PC-3 (cell line): ENCODE measurements around the gene MTF2. TPM values are rescaled to one million over a fixed set of nuclear protein-coding genes. Genes with fewer than 3 reads are reported as not detected.

ENCODE experiments used
- ATAC-seq: fragments of 200-7000 bp; cut with Tn5 transposase; 2 replicates; pipeline ENCODE4 v1.9.1; 2020; ENCODE audit warnings: mild to moderate bottlenecking, moderate library complexity
- BruUV-seq: library from RNA; stranded (reverse); fragments of 400-500 nt; replicated peaks from 2 replicates; lab custom pipeline; 2021; lab: Mats Ljungman, UMichigan
- CTCF ChIA-PET: fragments of 300-600 bp; sonication (Branson Sonifier 250); formaldehyde crosslinking; loops from one replicate; lab custom pipeline; 2022; ENCODE audit warnings: antibody characterized with exemption; lab: Charles Lee
- POLR2A ChIA-PET: fragments of 300-600 bp; sonication (Branson Sonifier 250); formaldehyde crosslinking; loops from one replicate; lab custom pipeline; 2022; ENCODE audit warnings: antibody characterized with exemption; ENCODE audit not compliant: unreplicated experiment; lab: Charles Lee
- DNase-seq: peaks from one replicate; pipeline ENCODE4 v3.0.0-alpha.2; 2015
- H2AFZ ChIP-seq: fragments of 300-600 bp; sonication (generic); 2 replicates; pipeline ENCODE4 v1.6.0; 2016; ENCODE audit warnings: antibody characterized with exemption, low read length
- H3F3A ChIP-seq: fragments of 300-600 bp; sonication (generic); one replicate; pipeline ENCODE4 v1.6.0; 2017; ENCODE audit warnings: antibody characterized with exemption, low read length, control low read depth, mild to moderate bottlenecking; ENCODE audit not compliant: unreplicated experiment
- H3K27ac ChIP-seq: fragments of 300-600 bp; sonication (generic); 2 replicates; pipeline ENCODE4 v1.5.1; 2016; ENCODE audit warnings: mild to moderate bottlenecking, low read length
- H3K27me3 ChIP-seq: fragments of 300-600 bp; sonication (generic); 2 replicates; pipeline ENCODE4 v1.6.1; 2016; ENCODE audit warnings: low read length, mixed read lengths
- H3K36me3 ChIP-seq: fragments of 300-600 bp; sonication (generic); 2 replicates; pipeline ENCODE4 v1.6.1; 2016; ENCODE audit warnings: low read depth, mixed run types, low read length, mixed read lengths
- H3K4me1 ChIP-seq: fragments of 300-600 bp; sonication (generic); 2 replicates; pipeline ENCODE4 v1.5.1; 2016; ENCODE audit warnings: low read length; ENCODE audit not compliant: insufficient read depth
- H3K4me2 ChIP-seq: fragments of 300-600 bp; sonication (generic); 2 replicates; pipeline ENCODE4 v1.6.0; 2016; ENCODE audit warnings: low read length
- H3K4me3 ChIP-seq: fragments of 300-600 bp; sonication (generic); 2 replicates; pipeline ENCODE4 v1.5.1; 2016; ENCODE audit warnings: mild to moderate bottlenecking, low read length, mixed read lengths
- H3K79me2 ChIP-seq: fragments of 300-600 bp; sonication (generic); 2 replicates; pipeline ENCODE4 v1.6.1; 2017; ENCODE audit warnings: low read length, mixed read lengths
- H3K9ac ChIP-seq: fragments of 300-600 bp; sonication (generic); 2 replicates; pipeline ENCODE4 v1.6.0; 2016; ENCODE audit warnings: mild to moderate bottlenecking, low read length
- H3K9me2 ChIP-seq: fragments of 300-600 bp; sonication (generic); replicated peaks from 2 replicates; pipeline ENCODE4 v1.6.1; 2016; ENCODE audit warnings: mixed run types, low read length, mixed read lengths
- H3K9me3 ChIP-seq: fragments of 300-600 bp; sonication (generic); 2 replicates; pipeline ENCODE4 v1.6.1; 2016; ENCODE audit warnings: low read length, mixed read lengths
- H4K20me1 ChIP-seq: fragments of 300-600 bp; sonication (generic); 2 replicates; pipeline ENCODE4 v1.6.1; 2016; ENCODE audit warnings: low read length, mixed read lengths
- EZH2 ChIP-seq: fragments of 300-600 bp; sonication (generic); IDR thresholded peaks from one replicate; pipeline ENCODE4 v1.6.1; 2017; ENCODE audit warnings: antibody characterized with exemption, mild to moderate bottlenecking, low read length; ENCODE audit not compliant: unreplicated experiment
- EZH2phosphoT487 ChIP-seq: fragments of 300-600 bp; sonication (generic); IDR thresholded peaks from 2 replicates; pipeline ENCODE4 v1.6.1; 2018; ENCODE audit warnings: mild to moderate bottlenecking, antibody characterized with exemption, low read length, borderline replicate concordance
- intact Hi-C: fragments of 100-400 bp; cut with micrococcal nuclease; formaldehyde crosslinking; loops from 2 replicates; pipeline ENCODE4 v1.9.0; 2023
- total RNA-seq: library from RNA; depleted of rRNA; stranded (reverse); fragments of >200 nt; gene quantifications from 2 replicates; pipeline ENCODE4 v1.2.3, GENCODE V29; 2014
- TF ChIP-seq, protein P1 (sequence below): fragments of 300-600 bp; sonication (generic); conservative IDR thresholded peaks from 2 replicates; pipeline ENCODE4 v1.5.1; 2017; ENCODE audit warnings: antibody characterized with exemption, low read depth, mild to moderate bottlenecking, low read length

The MTF2 gene
- total RNA-seq, 1 experiment from 2014 or later, result 25.3 TPM

DNA sequence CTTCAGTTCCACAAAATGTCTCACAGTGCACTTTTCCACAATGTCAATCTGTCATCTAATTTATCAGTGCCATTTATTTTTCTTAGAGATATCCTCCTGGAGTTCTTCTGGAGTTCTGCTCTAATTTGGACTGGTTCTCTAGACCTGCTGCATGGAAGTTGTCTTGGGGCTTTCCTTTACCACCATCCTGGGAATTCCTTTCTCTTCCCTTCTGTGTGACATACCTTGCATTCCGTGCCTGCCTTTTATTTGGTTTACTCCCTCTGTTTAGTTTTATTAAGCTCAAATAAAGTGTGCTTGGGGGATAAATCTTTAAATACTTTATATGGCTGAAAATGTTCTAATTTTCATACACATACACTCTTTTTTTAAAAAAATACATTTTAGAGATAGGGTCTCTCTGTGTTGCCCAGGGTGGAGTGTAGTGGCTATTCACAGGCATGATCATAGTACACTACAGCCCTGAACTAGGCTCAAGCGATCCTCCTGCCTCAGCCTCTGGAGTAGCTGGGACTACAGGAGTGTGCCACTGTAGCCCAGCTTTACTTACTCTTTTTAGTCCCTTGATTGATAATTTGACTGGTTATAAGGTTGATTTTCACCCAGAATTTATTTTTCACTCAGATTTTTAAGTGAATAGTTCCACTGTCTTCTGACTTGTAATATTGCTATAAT lies 14.4 kb downstream of the MTF2 start:
- intact Hi-C loops, result loop anchor here (2.0 kb wide), 1 partner anchor 21 kb away; no protein-coding TSS in a partner anchor
- no TSS peak for BruUV-seq
- ATAC-seq (peak; percentile 58), DNase-seq (no peak)
- no peak overlapping the region for H2AFZ ChIP-seq
- H3K4me1 ChIP-seq, result no peaks in the 10 kb centered on the region
- H3F3A ChIP-seq, result no peaks in the 10 kb centered on the region
- no peak overlapping the region for H3K4me3 ChIP-seq
- 0 out of 2 replicates have a peak, but pooled peaks cover 3% of the 10 kb centered on the region for H3K36me3 ChIP-seq
- H4K20me1 ChIP-seq, result peaks cover 16% of the 10 kb centered on the region; the same call in 1 of the 2 replicates
- no peak overlapping the region for H3K9ac ChIP-seq
- ChIA-PET CTCF (interaction anchor here (0.6 kb wide), 1 partner anchor 8 kb away, joined by 4 read pairs; no protein-coding TSS in a partner anchor), POLR2A (interaction anchor here (0.7 kb wide), 1 partner anchor 1133 kb away, joined by 9 read pairs; no protein-coding TSS in a partner anchor)
- TF ChIP-seq EZH2 (no peak), EZH2phosphoT487 (no peak)
- TF ChIP-seq, protein P1, sequence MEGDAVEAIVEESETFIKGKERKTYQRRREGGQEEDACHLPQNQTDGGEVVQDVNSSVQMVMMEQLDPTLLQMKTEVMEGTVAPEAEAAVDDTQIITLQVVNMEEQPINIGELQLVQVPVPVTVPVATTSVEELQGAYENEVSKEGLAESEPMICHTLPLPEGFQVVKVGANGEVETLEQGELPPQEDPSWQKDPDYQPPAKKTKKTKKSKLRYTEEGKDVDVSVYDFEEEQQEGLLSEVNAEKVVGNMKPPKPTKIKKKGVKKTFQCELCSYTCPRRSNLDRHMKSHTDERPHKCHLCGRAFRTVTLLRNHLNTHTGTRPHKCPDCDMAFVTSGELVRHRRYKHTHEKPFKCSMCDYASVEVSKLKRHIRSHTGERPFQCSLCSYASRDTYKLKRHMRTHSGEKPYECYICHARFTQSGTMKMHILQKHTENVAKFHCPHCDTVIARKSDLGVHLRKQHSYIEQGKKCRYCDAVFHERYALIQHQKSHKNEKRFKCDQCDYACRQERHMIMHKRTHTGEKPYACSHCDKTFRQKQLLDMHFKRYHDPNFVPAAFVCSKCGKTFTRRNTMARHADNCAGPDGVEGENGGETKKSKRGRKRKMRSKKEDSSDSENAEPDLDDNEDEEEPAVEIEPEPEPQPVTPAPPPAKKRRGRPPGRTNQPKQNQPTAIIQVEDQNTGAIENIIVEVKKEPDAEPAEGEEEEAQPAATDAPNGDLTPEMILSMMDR, result no peak
- no peak overlapping the region for H3K27ac ChIP-seq
- H3K9me3 ChIP-seq, result no peaks in the 10 kb centered on the region
- no peaks in the 10 kb centered on the region for H3K27me3 ChIP-seq
- H3K9me2 ChIP-seq, result no peaks in the 10 kb centered on the region
- no peak overlapping the region for H3K4me2 ChIP-seq
- H3K79me2 ChIP-seq, result peaks cover 98% of the 10 kb centered on the region

DNA sequence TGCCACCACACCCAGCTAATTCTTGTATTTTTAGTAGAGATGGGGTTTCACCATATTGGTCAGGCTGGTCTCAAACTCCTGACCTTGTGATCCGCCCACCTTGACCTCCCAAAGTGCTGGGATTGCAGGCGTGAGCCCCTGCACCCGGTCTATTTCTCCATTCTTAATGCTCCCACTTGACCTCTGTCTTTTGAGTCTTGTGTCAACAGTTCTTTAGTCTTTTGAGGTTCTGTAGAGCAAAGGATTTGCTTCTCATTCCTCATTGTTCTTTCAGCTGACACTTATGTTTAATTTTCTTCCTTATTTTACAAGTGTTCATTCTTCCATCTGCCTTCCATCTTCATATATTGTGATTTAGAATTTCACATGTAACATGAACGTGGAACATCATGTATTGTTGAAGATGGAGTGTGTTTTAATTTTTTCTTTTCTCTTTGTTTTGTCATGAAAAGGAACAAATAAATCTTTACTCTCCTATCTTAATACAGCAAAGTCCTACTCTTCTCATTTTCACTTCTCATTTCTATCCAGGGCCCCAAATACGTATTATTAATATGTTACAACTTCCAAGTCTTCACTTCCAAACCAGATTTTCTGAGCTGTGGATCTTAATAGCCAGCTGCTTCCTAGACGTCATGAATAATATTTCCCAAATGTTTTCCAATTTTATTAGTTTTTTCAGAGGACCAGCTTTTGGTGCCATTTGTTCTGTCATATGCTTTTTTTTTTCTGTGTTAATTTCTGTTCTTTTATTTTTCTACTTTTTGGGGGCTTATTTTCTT lies 16.9 kb downstream of the MTF2 start:
- H3K27ac ChIP-seq, result no peak overlapping the region
- no peaks in the 10 kb centered on the region for H3K4me1 ChIP-seq
- H3K9me2 ChIP-seq, result no peaks in the 10 kb centered on the region
- POLR2A ChIA-PET, result no interaction called here
- no peak overlapping the region for H2AFZ ChIP-seq
- no peak overlapping the region for H3K9ac ChIP-seq
- DNase-seq (no peak), ATAC-seq (no peak)
- intact Hi-C loops, result no loop called here
- H3K36me3 ChIP-seq, result 0 out of 2 replicates have a peak, but pooled peaks cover under 1% of the 10 kb centered on the region
- H3F3A ChIP-seq, result no peaks in the 10 kb centered on the region
- H3K4me2 ChIP-seq, result no peak overlapping the region
- H4K20me1 ChIP-seq, result peaks cover 35% of the 10 kb centered on the region
- CTCF ChIA-PET, result interaction anchor here (0.6 kb wide), 1 partner anchor 23 kb away, joined by 3 read pairs; no protein-coding TSS in a partner anchor
- H3K27me3 ChIP-seq, result no peaks in the 10 kb centered on the region
- no TSS peak for BruUV-seq
- peaks cover 100% of the 10 kb centered on the region for H3K79me2 ChIP-seq
- no peaks in the 10 kb centered on the region for H3K9me3 ChIP-seq
- no peak overlapping the region for H3K4me3 ChIP-seq
- no peak for TF ChIP-seq EZH2phosphoT487
- TF ChIP-seq, protein P1, result no peak
- TF ChIP-seq EZH2, result no peak
